Ramos (cell line): ENCODE data around the gene NTN4.
"Not testable (repeated sequence)": the region's sequence is repeated elsewhere in the genome, so short reads cannot be mapped to it uniquely, and the experiment has no call there.

ENCODE experiments used
- in situ Hi-C: fragments of 300-500 bp; cut with MboI; formaldehyde crosslinking; loops from one replicate; pipeline ENCODE4 v1.14.3; 2022; ENCODE audit warnings: low sequenced_read_pairs; ENCODE audit not compliant: unreplicated experiment

The NTN4 gene

GRCh38 chr12:95802482-95803270 is 12.1 kb upstream of the NTN4 start:
- in situ Hi-C loops, result no loop called here

- in situ Hi-C loops, result no loop called here
Measured at GRCh38 chr12:95796982-95797289, 6.4 kb upstream of the NTN4 start.

- in situ Hi-C loops, result no loop called here
Measured at GRCh38 chr12:95796225-95796981, 5.8 kb upstream of the NTN4 start.

- in situ Hi-C loops, result no loop called here
Measured at GRCh38 chr12:95790917-95791849, 619 bp upstream of the NTN4 start.

GRCh38 chr12:95789126-95790032 is 1.2 kb downstream of the NTN4 start:
- in situ Hi-C loops, result no loop called here

GRCh38 chr12:95788637-95789036 is 1.9 kb downstream of the NTN4 start:
- in situ Hi-C loops, result no loop called here

GRCh38 chr12:95787274-95787818 is 3.2 kb downstream of the NTN4 start:
- in situ Hi-C loops, result no loop called here

- in situ Hi-C loops, result no loop called here
Measured at GRCh38 chr12:95784915-95785314, 5.6 kb downstream of the NTN4 start.

GRCh38 chr12:95784286-95784685 is 6.3 kb downstream of the NTN4 start:
- in situ Hi-C loops, result no loop called here

GRCh38 chr12:95775466-95775865 is 15.1 kb downstream of the NTN4 start:
- in situ Hi-C loops, result not testable (repeated sequence)

GRCh38 chr12:95774311-95775045 is 16.1 kb downstream of the NTN4 start:
- in situ Hi-C loops, result no loop called here

- in situ Hi-C loops, result no loop called here
Measured at GRCh38 chr12:95773320-95773719, 17.2 kb downstream of the NTN4 start.

- in situ Hi-C loops, result no loop called here
Measured at GRCh38 chr12:95767703-95768102, 22.9 kb downstream of the NTN4 start.

- in situ Hi-C loops, result no loop called here
Measured at GRCh38 chr12:95766356-95767019, 24.1 kb downstream of the NTN4 start.

- in situ Hi-C loops, result no loop called here
Measured at GRCh38 chr12:95764848-95765247, 25.7 kb downstream of the NTN4 start.

GRCh38 chr12:95763809-95764253 is 26.7 kb downstream of the NTN4 start:
- in situ Hi-C loops, result no loop called here

GRCh38 chr12:95762123-95762785 is 28.3 kb downstream of the NTN4 start:
- in situ Hi-C loops, result no loop called here

GRCh38 chr12:95760371-95760770 is 30.2 kb downstream of the NTN4 start:
- in situ Hi-C loops, result no loop called here
